ENCODE measurements around the gene GEMIN8. TPM values are rescaled to one million over a fixed set of nuclear protein-coding genes. Genes with fewer than 3 reads are reported as not detected.

GEMIN8 gene
- total RNA-seq, 1 experiment from 2014 or later = 11.3 TPM

GRCh38 chrX:13996650-13997049 lies 33.0 kb downstream of the GEMIN8 start:
- DNase-seq (ENCODE audit: low read depth, low spot score) = no peak
- intact Hi-C loops (cut with micrococcal nuclease) = no loop called here
- H3K4me2 ChIP-seq (ENCODE audit: low read length) = no peak overlapping the region
- no peaks in the 10 kb centered on the region for H3K79me2 ChIP-seq (ENCODE audit: insufficient read depth, low read length)
- no peaks in the 10 kb centered on the region for H3K36me3 ChIP-seq (ENCODE audit: control insufficient read depth in 1 of 2, insufficient read depth in 2 of 2, low read length in 2 of 2)
- no peak overlapping the region for H2AFZ ChIP-seq (ENCODE audit: low read depth, low read length, poor library complexity, severe bottlenecking)
- no peaks in the 10 kb centered on the region for H4K20me1 ChIP-seq (ENCODE audit: insufficient read depth)
- BruUV-seq (replicated peaks) = no TSS peak
- H3K27me3 ChIP-seq (ENCODE audit: insufficient read depth, low read length) = no peaks in the 10 kb centered on the region
- ChIA-PET CTCF (no interaction called here), RAD21 (ENCODE audit: low non-redundant PET in 1 of 2, low total read pairs in 2 of 2, uncharacterized antibody in 2 of 2, unreplicated experiment in 2 of 2) (no interaction called here), POLR2A (no interaction called here)
- H3K4me3 ChIP-seq (replicated peaks in 1 of 2; ENCODE audit: low read depth in 1 of 2, low read length in 2 of 2) = no peak overlapping the region
- no peak overlapping the region for H3K27ac ChIP-seq (ENCODE audit: low read depth, low read length)
- no peak overlapping the region for H3K9ac ChIP-seq (ENCODE audit: low read length)
- no peaks in the 10 kb centered on the region for H3K9me2 ChIP-seq (ENCODE audit: insufficient read depth)
- ATAC-seq = no peak
- no peaks in the 10 kb centered on the region for H3K9me3 ChIP-seq (ENCODE audit: control insufficient read depth in 1 of 2, insufficient read depth in 1 of 2, low read depth in 1 of 2, low read length in 2 of 2)
- H3K4me1 ChIP-seq (ENCODE audit: control insufficient read depth in 1 of 2, insufficient read depth in 2 of 2, low read length in 2 of 2) = no peaks in the 10 kb centered on the region
- no peak for TF ChIP-seq ELF1 (IDR thresholded peaks at IDR 0.05; ENCODE audit: borderline replicate concordance, low read depth)
- TF ChIP-seq ZNF274 (IDR thresholded peaks at IDR 0.05; ENCODE audit: low read depth, low read length) = no peak
- no peak for TF ChIP-seq SIN3A (IDR thresholded peaks at IDR 0.05; ENCODE audit: low read depth)
- TF ChIP-seq CTCF (IDR thresholded peaks at IDR 0.05 in 2 of 3, conservative IDR thresholded peaks at IDR 0.05 in 1 of 3; ENCODE audit: borderline replicate concordance in 1 of 3, insufficient read depth in 1 of 3, low read depth in 2 of 3, low read length in 2 of 3) = no peak
- no peak for TF ChIP-seq POLR2A (IDR thresholded peaks at IDR 0.05; ENCODE audit: borderline replicate concordance, extremely low read depth, insufficient read depth, insufficient read length)
- no peak for TF ChIP-seq CEBPB (IDR thresholded peaks at IDR 0.05; ENCODE audit: low read depth)
- TF ChIP-seq ATF3 (IDR thresholded peaks at IDR 0.05) = no peak
- TF ChIP-seq SRF (IDR thresholded peaks at IDR 0.05; ENCODE audit: low read depth) = no peak
- TF ChIP-seq EZH2 (IDR thresholded peaks at IDR 0.05) = no peak
- no peak for TF ChIP-seq ZFX (IDR thresholded peaks at IDR 0.05)

All from HCT116 (cell line).